GM19193 (cell line): Measurements from ENCODE around the gene PROSER3.

Experiments
- POLR2A ChIP-seq: IDR thresholded peaks from 4 replicates; pipeline ENCODE4 v1.6.1; 2011; ENCODE audit not compliant: insufficient read depth, insufficient read length; ENCODE audit errors: extremely low read depth

Gene PROSER3

GRCh38 chr19:35782589-35782988 is 24.6 kb downstream of the PROSER3 start:
- TF ChIP-seq POLR2A: no peak

- TF ChIP-seq POLR2A: no peak
Observed at GRCh38 chr19:35783469-35784434, 25.8 kb downstream of the PROSER3 start.

- TF ChIP-seq POLR2A: no peak
Observed at GRCh38 chr19:35784503-35785338, 26.7 kb downstream of the PROSER3 start.

- TF ChIP-seq POLR2A: no peak
Observed at GRCh38 chr19:35785339-35785627, 27.3 kb downstream of the PROSER3 start.

- TF ChIP-seq POLR2A: no peak
Observed at GRCh38 chr19:35786299-35787160, 28.6 kb downstream of the PROSER3 start.

GRCh38 chr19:35787227-35787799 is 29.3 kb downstream of the PROSER3 start:
- no peak for TF ChIP-seq POLR2A

- TF ChIP-seq POLR2A: no peak
Observed at GRCh38 chr19:35788205-35788960, 30.4 kb downstream of the PROSER3 start.

- TF ChIP-seq POLR2A: no peak
Observed at GRCh38 chr19:35789195-35789977, 31.4 kb downstream of the PROSER3 start.

GRCh38 chr19:35789978-35790944 is 32.3 kb downstream of the PROSER3 start:
- no peak for TF ChIP-seq POLR2A

- TF ChIP-seq POLR2A: no peak
Observed at GRCh38 chr19:35790981-35791813, 33.2 kb downstream of the PROSER3 start.

GRCh38 chr19:35791814-35792279 is 33.9 kb downstream of the PROSER3 start:
- TF ChIP-seq POLR2A: no peak

GRCh38 chr19:35792312-35792711 is 34.3 kb downstream of the PROSER3 start:
- no peak for TF ChIP-seq POLR2A
